A549 (cell line): Measurements from ENCODE around the gene PAIP2B. TPM values are rescaled to one million over a fixed set of nuclear protein-coding genes. Genes with fewer than 3 reads are reported as not detected.

Experiments
- polyA plus RNA-seq, 4 experiments: library from polyadenylated mRNA; depleted of rRNA in 3 of 4; stranded (reverse); fragments of >200 nt; fragmentation: RNase III in 1 of 4; extraction: RNeasy Plus Mini Kit Qiagen cat#74134 plus additional on column Dnase treatment in 1 of 4; gene quantifications; 2 replicates in 3 of 4; 3 replicates in 1 of 4; pipeline ENCODE4 v1.2.3, GENCODE V29; 2011 to 2017
- small RNA-seq, 6 experiments: library from RNA; depleted of rRNA; stranded (forward); fragments of <200 nt; gene quantifications; one replicate each; pipeline ENCODE3, GENCODE V24; 2012

The PAIP2B gene
- polyA plus RNA-seq, 2 of the 4 experiments (the other 2 are of a cell fraction): 0.70 to 0.84 TPM

Small RNA genes lying within 50 kb of the gene (small RNA-seq; reads per million reads assigned to genes)
- 0 reads per million in 6 experiments for gene AC007881.1

Other genes starting within 250 kb of the PAIP2B start
- gene ANKRD53, start 248.5 kb downstream of the PAIP2B start, polyA plus RNA-seq (2011; rRNA removed): not detected in 2 replicates
- gene ANKRD53, start 248.5 kb downstream of the PAIP2B start, polyA plus RNA-seq (2017; fragmentation: RNase III; extraction: RNeasy Plus Mini Kit Qiagen cat#74134 plus additional on column Dnase treatment): not detected in 3 replicates
- 87.1 and 109 TPM in 2 replicates for gene TEX261, start 232.2 kb downstream of the PAIP2B start, polyA plus RNA-seq (2011; rRNA removed)
- gene TEX261, start 232.2 kb downstream of the PAIP2B start, polyA plus RNA-seq (2017; fragmentation: RNase III; extraction: RNeasy Plus Mini Kit Qiagen cat#74134 plus additional on column Dnase treatment): 71.3 to 76.3 TPM (median 73.6 TPM) in 3 replicates
- 41.2 and 42.2 TPM in 2 replicates for gene NAGK, start 158.5 kb downstream of the PAIP2B start, polyA plus RNA-seq (2011; rRNA removed)
- 93.6 to 134 TPM (median 119 TPM) in 3 replicates for gene NAGK, start 158.5 kb downstream of the PAIP2B start, polyA plus RNA-seq (2017; fragmentation: RNase III; extraction: RNeasy Plus Mini Kit Qiagen cat#74134 plus additional on column Dnase treatment)
- 15.8 and 17.7 TPM in 2 replicates for gene MCEE, start 96.9 kb downstream of the PAIP2B start, polyA plus RNA-seq (2011; rRNA removed)
- 9.7 to 10.7 TPM (median 10.3 TPM) in 3 replicates for gene MCEE, start 96.9 kb downstream of the PAIP2B start, polyA plus RNA-seq (2017; fragmentation: RNase III; extraction: RNeasy Plus Mini Kit Qiagen cat#74134 plus additional on column Dnase treatment)
- gene MPHOSPH10, start 96.5 kb downstream of the PAIP2B start, polyA plus RNA-seq (2011; rRNA removed): 25.9 and 51.7 TPM in 2 replicates
- 39.2 to 43.8 TPM (median 41.1 TPM) in 3 replicates for gene MPHOSPH10, start 96.5 kb downstream of the PAIP2B start, polyA plus RNA-seq (2017; fragmentation: RNase III; extraction: RNeasy Plus Mini Kit Qiagen cat#74134 plus additional on column Dnase treatment)
- gene ZNF638, start 104.7 kb upstream of the PAIP2B start, polyA plus RNA-seq (2011; rRNA removed): 148 and 160 TPM in 2 replicates
- 74.2 to 81.1 TPM (median 75.6 TPM) in 3 replicates for gene ZNF638, start 104.7 kb upstream of the PAIP2B start, polyA plus RNA-seq (2017; fragmentation: RNase III; extraction: RNeasy Plus Mini Kit Qiagen cat#74134 plus additional on column Dnase treatment)
- 0.36 and 0.38 TPM in 2 replicates for gene DYSF, start 226.5 kb upstream of the PAIP2B start, polyA plus RNA-seq (2011; rRNA removed)
- 0.68 to 1.0 TPM (median 0.98 TPM) in 3 replicates for gene DYSF, start 226.5 kb upstream of the PAIP2B start, polyA plus RNA-seq (2017; fragmentation: RNase III; extraction: RNeasy Plus Mini Kit Qiagen cat#74134 plus additional on column Dnase treatment)